Activated CD8-positive, alpha-beta memory T cell treated with anti-CD3 and anti-CD28 coated beads, Interleukin-2, amount 50 U/mL, for 1 hour (primary cell): ENCODE measurements around the gene SAPCD2.
A peak's percentile ranks its signal among the peaks of the same experiment; 100 is the strongest.
"Not testable (repeated sequence)": the region's sequence is repeated elsewhere in the genome, so short reads cannot be mapped to it uniquely, and the experiment has no call there.

ENCODE experiments used
- DNase-seq: peaks from one replicate; pipeline ENCODE4 v3.0.0-alpha.2; 2020; ENCODE audit errors: extremely low read depth

Gene SAPCD2

GRCh38 chr9:137048655-137049543 lies 21.5 kb downstream of the SAPCD2 start:
- no peak for DNase-seq

- DNase-seq = peak; percentile 45
These were observed 24.1 kb downstream of the SAPCD2 start, which contains the start of gene NPDC1 for GRCh38 chr9:137046088-137046787. Gene NPDC1, minus strand, starts transcription at chr9:137046177. Its CDS starts 188 bp downstream, at chr9:137045989.

GRCh38 chr9:137045294-137046087 lies 24.9 kb downstream of the SAPCD2 start:
- DNase-seq = no peak

- no peak for DNase-seq
These were observed 25.7 kb downstream of the SAPCD2 start for GRCh38 chr9:137044502-137045177.

- no peak for DNase-seq
These were observed 26.3 kb downstream of the SAPCD2 start for GRCh38 chr9:137044037-137044436.

GRCh38 chr9:137042751-137043727 lies 27.3 kb downstream of the SAPCD2 start:
- DNase-seq = no peak

GRCh38 chr9:137041124-137041523 lies 29.2 kb downstream of the SAPCD2 start:
- no peak for DNase-seq

- DNase-seq = no peak
These were observed 29.8 kb downstream of the SAPCD2 start for GRCh38 chr9:137040568-137040967.

- DNase-seq = no peak
These were observed 30.6 kb downstream of the SAPCD2 start for GRCh38 chr9:137039611-137040366.

GRCh38 chr9:137038916-137039315 lies 31.4 kb downstream of the SAPCD2 start:
- no peak for DNase-seq

- DNase-seq = no peak
These were observed 32.9 kb downstream of the SAPCD2 start for GRCh38 chr9:137037483-137037882.

- DNase-seq = no peak
These were observed 33.3 kb downstream of the SAPCD2 start for GRCh38 chr9:137037035-137037434.

- DNase-seq = no peak
These were observed 34.4 kb downstream of the SAPCD2 start for GRCh38 chr9:137035937-137036336.

GRCh38 chr9:137035507-137035834 lies 34.9 kb downstream of the SAPCD2 start:
- no peak for DNase-seq

- DNase-seq = peak; percentile 76
These were observed 35.4 kb downstream of the SAPCD2 start for GRCh38 chr9:137034709-137035506.

GRCh38 chr9:137034039-137034708 lies 36.2 kb downstream of the SAPCD2 start:
- no peak for DNase-seq

- DNase-seq = not testable (repeated sequence)
These were observed 36.9 kb downstream of the SAPCD2 start for GRCh38 chr9:137033481-137033880.

- no peak for DNase-seq
These were observed 37.5 kb downstream of the SAPCD2 start for GRCh38 chr9:137032858-137033257.
